Activated T-cell treated with anti-CD3 and anti-CD28 coated beads for 1 hour (primary cell): Measurements from ENCODE around the gene SPNS2.

Experiments used
- DNase-seq: peaks from one replicate; pipeline ENCODE4 v3.0.0-alpha.2; 2020; ENCODE audit warnings: low read depth

The SPNS2 gene

DNA sequence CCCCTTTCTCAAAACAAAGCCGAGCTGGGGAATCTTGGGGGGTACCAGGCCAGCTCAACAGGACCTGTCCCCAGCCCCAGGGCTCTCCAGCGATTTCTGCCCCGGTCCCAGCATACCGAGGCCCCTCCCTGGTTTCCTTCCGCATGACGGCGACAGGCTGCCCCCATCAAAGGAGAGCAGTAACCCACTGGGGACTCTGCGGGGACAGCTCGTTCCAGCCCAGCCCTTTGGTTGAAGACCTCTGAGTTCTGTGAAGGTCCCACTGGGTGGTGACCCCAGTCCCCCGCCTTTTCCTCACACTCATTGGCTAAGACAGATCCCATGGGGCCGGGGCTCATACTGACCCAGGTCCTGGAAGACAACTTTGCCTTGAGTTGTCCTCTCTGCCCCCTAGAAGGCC, 89.7 kb downstream of the SPNS2 start:
- no peak for DNase-seq
